GM18519 (cell line): ENCODE measurements around the gene MARK3.
"Not testable (repeated sequence)": the region's sequence is repeated elsewhere in the genome, so short reads cannot be mapped to it uniquely, and the experiment has no call there.

Experiments
- ATAC-seq: cut with Tn5 transposase; IDR thresholded peaks from one replicate; pipeline ENCODE4 v1.9.1; 2021; ENCODE audit warnings: mild to moderate bottlenecking, moderate library complexity; ENCODE audit not compliant: unreplicated experiment, low FRiP score

The MARK3 gene

GRCh38 chr14:103508521-103509329 is 123.5 kb downstream of the MARK3 start:
- ATAC-seq, result no peak

GRCh38 chr14:103509864-103510723 is 124.9 kb downstream of the MARK3 start:
- no peak for ATAC-seq

- no peak for ATAC-seq
Measured at GRCh38 chr14:103510724-103511693, 125.8 kb downstream of the MARK3 start.

DNA sequence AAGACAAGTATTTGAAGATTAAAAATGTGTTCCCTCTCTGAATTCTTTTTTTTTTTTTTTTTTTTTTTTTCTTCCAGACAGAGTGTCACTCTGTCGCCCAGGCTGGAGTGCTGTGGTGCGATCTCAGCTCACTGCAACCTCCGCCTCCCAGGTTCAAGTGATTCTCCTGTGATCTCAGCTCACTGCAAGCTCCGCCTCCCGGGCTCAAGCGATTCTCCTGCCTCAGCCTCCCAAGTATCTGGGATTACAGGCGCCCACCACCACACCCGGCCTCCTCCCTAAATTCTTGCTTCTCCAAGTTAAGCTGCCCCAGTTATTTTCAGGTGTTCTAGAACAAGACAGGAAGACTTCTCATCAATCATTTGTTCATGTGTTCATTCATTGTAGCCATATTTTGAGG is 127.0 kb downstream of the MARK3 start:
- ATAC-seq, result not testable (repeated sequence)

GRCh38 chr14:103512701-103513611 is 127.7 kb downstream of the MARK3 start:
- no peak for ATAC-seq

DNA sequence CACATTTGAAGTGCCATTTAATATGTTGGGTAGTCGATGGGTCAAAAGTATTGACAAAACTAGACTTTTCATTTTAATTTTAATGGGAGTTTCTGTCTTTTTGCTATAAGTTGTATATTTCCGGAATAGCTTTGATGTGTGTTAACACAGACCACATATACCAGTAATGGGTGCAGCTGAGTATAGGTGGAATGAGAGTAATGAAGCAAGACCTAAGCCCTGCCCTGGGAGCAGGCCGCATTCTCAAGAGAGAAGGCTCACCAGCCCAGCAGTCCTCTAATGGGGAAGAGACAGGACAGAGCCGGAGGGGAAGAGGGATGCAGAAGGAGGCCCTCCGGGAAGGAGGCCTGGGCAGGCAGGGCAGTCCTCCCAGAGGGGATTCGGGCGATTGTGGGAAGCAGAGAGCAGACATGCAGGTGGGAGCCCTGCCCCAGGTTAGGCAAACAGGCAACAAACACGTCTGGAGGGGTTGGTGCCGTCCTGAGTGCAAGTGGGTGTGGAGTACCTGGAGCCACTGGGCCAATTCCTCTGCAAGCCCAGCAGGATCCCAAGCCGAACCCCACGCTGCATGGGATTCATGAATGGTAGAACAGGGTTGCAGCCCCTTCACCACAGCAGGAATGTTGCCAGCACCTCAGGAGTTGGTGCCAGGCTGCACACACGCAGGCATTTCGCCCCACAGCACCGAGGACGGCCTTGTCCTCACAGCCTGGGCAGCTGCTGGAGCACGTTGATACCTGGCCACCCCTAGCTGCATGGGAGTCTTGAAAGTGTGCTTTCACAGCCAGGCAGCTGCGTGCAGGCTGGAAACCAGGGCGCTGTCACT is 129.6 kb downstream of the MARK3 start:
- no peak for ATAC-seq

DNA sequence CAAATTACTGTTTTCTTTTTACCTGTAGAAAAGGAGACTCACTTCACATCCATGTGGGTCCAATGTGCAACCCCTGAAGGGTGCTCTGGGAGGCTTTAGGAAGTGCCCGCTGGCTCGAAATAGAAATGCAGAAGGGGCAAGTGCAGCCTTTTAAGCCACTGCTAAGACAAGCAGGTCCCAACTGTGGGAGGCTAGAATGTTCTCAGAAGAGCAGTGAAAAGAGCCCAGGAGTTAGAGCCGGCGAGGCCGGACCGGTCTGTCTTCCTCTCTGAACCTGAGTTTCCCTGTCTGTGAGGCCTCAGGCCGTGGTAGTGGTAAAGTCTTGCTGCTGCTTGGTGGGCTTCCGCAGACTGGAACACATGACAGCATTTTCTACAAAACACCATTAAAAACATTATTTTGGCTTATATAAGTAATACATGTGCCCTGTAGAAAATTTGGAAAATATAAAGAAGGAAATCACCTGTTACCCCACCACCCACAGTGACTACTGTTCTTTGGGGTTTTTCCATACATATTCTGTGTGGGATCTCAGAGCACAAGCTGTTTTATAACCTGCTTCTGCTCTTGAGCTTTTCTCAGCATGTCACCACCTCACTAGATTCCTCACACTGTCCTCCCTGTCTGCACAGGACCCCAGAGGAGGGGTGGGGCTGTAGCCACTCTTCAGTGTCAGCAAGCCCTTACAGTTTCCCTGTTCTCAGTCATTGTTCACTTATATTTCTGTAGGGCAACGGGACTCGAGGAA is 131.4 kb downstream of the MARK3 start:
- no peak for ATAC-seq

- ATAC-seq, result no peak
Measured at GRCh38 chr14:103517174-103517566, 132.0 kb downstream of the MARK3 start.

GRCh38 chr14:103517721-103518421 is 132.7 kb downstream of the MARK3 start:
- ATAC-seq, result no peak

DNA sequence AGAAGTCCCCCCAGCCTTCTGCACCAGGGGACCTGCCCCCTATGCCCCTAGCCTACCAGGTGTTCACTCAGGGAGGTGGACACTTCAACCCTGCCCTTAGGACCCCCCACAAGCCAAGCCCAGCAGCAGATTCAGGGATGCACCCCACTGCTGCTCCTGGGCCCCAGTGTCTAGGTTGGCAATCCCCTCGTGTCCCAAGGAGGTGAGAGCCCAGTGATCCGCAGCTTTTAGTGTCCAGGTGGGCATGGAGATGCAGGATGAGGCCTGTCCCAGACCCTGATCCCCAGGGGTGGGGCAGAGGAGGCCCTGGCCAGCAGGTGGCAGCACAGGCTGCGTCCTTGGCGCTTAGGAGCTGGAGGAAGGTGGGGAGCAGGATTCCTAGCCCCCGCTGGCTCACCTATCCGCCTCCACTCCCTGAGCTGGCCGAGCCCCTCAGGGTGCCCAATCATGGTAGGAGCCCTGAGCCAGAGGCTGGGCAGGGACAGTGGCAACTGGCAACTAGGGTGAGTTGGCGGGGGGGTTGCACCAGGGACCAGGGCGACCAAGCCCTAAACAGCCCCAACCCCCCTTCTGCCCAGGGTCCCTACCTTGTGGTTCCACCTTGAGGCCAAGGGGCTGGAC is 133.3 kb downstream of the MARK3 start:
- no peak for ATAC-seq

- no peak for ATAC-seq
Measured at GRCh38 chr14:103519043-103519836, 134.0 kb downstream of the MARK3 start.

- ATAC-seq, result no peak
Measured at GRCh38 chr14:103519837-103520212, 134.6 kb downstream of the MARK3 start.

DNA sequence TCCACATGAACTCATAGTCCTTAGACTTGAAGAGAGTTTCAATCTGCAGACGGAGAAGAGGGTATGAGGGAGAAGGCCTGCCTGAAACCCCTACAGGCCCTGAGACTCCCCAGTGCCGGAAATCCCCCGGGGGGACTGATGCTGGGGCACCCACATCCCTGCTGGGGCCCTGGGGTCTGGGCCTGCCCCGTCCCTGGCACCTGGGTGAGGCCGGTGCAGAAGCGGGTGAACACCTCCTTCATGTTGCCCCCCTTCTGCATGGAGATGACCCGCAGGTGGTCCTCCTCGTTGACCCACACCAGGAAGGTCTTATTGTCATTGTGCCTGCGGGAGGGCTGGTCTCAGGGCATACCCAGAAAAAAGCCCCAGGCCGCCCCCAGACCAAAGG is 135.0 kb downstream of the MARK3 start:
- ATAC-seq, result no peak

DNA sequence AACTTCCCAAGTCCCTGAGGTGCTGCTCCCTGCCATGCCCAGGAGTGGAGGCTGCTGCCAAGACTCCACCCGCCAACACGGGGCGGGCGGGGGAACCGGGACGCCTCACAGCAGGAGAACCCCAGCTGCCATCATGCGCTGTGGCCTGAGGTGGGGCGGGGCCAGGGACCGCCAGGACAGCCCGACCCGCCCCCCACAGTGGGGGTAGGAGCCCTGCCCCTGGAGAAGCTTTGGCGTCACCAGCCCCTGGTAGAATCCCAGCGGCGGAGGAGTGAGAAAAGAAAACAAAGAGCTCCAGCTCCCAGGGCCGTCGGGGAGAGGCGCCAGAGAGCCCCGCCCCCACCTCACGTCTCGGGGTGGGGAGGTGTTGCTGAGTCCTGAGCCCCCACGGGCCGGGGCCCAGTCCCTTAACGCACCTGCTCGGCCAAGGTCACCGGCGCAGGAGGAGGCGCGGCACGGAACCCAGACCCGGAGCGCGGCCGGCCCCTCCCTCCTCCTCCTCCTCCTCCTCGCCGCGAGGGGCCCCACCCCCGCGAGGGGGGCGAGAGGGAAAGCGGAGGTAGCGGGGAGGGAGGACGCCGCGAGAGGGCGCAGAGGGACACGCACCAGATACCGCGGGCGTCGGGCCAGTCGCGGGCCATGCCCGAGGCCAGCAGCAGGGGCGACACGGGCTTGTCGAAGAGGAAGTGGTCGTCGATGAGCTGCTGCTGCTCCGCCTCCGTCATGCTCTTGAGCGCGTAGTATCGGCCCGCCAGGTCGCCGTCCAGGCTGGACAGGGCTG is 135.6 kb downstream of the MARK3 start:
- no peak for ATAC-seq

- no peak for ATAC-seq
Measured at GRCh38 chr14:103521438-103521950, 136.3 kb downstream of the MARK3 start.
